HG02642 (cell line): ENCODE results near the gene ZNF436.
"Not testable (repeated sequence)": the region's sequence is repeated elsewhere in the genome, so short reads cannot be mapped to it uniquely, and the experiment has no call there.

Source experiments
- ATAC-seq: cut with Tn5 transposase; IDR thresholded peaks from one replicate; pipeline ENCODE4 v1.9.1; 2021; ENCODE audit warnings: mild to moderate bottlenecking; ENCODE audit not compliant: unreplicated experiment, poor library complexity

The ZNF436 gene

GRCh38 chr1:23331713-23332112 is 37.9 kb downstream of the ZNF436 start:
- no peak for ATAC-seq

GRCh38 chr1:23330846-23331245 is 38.8 kb downstream of the ZNF436 start:
- no peak for ATAC-seq

- no peak for ATAC-seq
Observed at GRCh38 chr1:23325393-23325792, 44.2 kb downstream of the ZNF436 start.

- ATAC-seq = no peak
Observed at GRCh38 chr1:23322770-23323169, 46.9 kb downstream of the ZNF436 start.

GRCh38 chr1:23310280-23310679 is 59.4 kb downstream of the ZNF436 start:
- ATAC-seq = not testable (repeated sequence)
